RWPE1 (cell line): ENCODE measurements around the gene SIGLEC11.

ENCODE experiments used
- CTCF ChIA-PET: fragments of 350-600 bp; sonication (Branson Sonifier 250); formaldehyde crosslinking; extraction: SDS; loops from one replicate; lab custom pipeline; 2021; lab: Yijun Ruan, JAX
- POLR2A ChIA-PET: fragments of 400-600 bp; formaldehyde crosslinking; extraction: SDS; loops from one replicate; lab custom pipeline; 2020; ENCODE audit warnings: antibody characterized with exemption; ENCODE audit not compliant: low non-redundant PET; lab: Yijun Ruan, JAX
- DNase-seq: peaks from one replicate; pipeline ENCODE4 v3.0.0; 2012; ENCODE audit warnings: low spot score
- H3K27ac ChIP-seq: fragments of 450-650 bp; 2 replicates; pipeline ENCODE4 v1.5.1; 2017
- TF ChIP-seq, protein P1 (sequence below): fragments of 450-650 bp; conservative IDR thresholded peaks from 2 replicates; pipeline ENCODE4 v1.5.1; 2017; ENCODE audit warnings: low read depth, mild to moderate bottlenecking

Gene SIGLEC11

DNA sequence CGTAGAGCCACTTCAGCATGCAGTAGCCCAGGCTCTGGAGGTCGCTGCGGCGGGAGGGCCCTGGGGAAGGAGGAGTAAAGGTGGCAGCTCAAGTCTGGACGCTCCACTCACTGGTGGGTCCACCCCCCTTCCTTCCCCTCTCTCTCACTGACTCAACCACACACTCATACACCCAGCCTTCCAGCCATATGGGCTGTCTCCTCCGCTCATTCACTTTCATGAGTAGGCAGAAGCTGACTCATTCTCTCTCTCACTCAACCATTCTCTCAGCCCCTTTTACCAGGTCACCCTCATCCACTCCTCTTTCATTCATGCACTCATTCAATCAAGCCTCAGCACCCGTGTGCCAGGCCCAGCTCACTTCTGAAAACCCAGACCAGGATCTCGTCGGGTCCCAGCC lies 27.5 kb upstream of the SIGLEC11 start:
- ChIA-PET POLR2A (no interaction called here), CTCF (no interaction called here)
- TF ChIP-seq, protein P1, sequence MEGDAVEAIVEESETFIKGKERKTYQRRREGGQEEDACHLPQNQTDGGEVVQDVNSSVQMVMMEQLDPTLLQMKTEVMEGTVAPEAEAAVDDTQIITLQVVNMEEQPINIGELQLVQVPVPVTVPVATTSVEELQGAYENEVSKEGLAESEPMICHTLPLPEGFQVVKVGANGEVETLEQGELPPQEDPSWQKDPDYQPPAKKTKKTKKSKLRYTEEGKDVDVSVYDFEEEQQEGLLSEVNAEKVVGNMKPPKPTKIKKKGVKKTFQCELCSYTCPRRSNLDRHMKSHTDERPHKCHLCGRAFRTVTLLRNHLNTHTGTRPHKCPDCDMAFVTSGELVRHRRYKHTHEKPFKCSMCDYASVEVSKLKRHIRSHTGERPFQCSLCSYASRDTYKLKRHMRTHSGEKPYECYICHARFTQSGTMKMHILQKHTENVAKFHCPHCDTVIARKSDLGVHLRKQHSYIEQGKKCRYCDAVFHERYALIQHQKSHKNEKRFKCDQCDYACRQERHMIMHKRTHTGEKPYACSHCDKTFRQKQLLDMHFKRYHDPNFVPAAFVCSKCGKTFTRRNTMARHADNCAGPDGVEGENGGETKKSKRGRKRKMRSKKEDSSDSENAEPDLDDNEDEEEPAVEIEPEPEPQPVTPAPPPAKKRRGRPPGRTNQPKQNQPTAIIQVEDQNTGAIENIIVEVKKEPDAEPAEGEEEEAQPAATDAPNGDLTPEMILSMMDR = no peak
- no peak overlapping the region for H3K27ac ChIP-seq
- no peak for DNase-seq

DNA sequence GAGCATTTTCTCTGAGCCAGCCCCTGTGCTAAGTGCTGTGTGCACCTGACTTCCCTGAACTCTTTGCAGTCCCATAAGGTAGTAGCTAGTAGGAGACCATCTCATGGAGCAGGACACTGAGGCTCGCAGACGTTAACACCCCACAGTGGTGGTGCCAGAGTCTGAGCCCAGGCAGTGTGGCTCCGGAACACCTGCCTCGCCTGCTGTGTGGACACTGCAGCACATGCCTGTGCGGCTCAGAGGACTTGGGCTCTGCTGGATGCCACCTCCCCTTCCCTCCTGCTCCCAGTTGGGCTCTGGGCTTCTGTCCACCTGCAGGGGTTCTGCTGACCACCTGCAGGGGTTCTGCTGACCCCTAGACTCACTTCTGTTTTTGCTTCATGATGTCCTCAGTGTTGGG lies 27.0 kb upstream of the SIGLEC11 start:
- POLR2A ChIA-PET = no interaction called here

DNA sequence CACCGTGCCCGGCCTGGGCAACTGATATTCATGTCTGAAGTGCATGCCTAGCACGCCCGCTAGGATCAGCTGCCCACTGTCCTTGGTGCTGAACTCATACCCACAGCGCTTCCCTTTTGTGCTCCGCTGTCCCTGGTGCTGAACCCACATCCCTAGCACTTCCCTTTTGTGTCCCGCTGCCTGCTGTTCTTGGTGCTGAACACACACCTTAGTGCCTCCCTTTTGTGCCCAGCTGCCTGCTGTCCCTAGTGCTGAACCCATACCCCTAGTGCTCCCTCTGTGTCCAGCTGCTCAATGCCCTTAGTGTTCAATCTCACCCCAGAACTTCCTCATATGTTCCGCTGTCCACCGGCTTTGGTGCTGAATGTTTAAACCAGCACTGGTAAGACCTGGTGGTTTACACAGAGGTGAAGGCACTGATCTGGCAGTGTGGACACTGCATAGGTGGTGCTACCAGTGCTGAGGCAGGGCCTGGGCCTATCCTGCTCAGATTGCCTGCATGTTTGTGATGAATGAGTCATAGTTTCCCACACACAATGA lies 26.3 kb upstream of the SIGLEC11 start:
- DNase-seq = peak; percentile 76
- TF ChIP-seq, protein P1 = no peak
- ChIA-PET POLR2A (no interaction called here), CTCF (interaction anchor here (0.5 kb wide), 1 partner anchor 12 kb away, joined by 3 read pairs; no protein-coding TSS in a partner anchor)
- no peak overlapping the region for H3K27ac ChIP-seq

More for the DNA sequence above, 27.0 kb upstream of the SIGLEC11 start:
- no peak overlapping the region for H3K27ac ChIP-seq
- DNase-seq = no peak
- TF ChIP-seq, protein P1 = no peak
- CTCF ChIA-PET = no interaction called here

DNA sequence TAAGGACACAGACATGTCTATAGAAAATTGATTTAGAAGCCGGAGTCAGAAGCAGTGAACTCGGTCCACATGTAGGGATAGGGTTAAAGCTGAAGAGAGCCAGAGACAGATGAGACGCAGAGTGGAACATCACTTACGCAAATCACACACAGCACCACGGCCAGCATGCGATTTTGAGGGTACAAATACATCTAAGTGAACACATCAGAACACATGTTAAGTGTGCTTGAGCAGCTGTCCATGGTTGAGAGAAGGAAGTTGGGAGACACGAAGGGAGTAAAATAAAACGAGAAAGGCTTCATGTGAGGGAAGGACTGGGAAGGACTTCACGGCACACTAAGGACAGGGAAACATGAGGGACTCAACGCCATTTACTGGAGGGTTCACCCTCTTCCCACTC lies 25.4 kb upstream of the SIGLEC11 start:
- DNase-seq = no peak
- H3K27ac ChIP-seq = no peak overlapping the region
- ChIA-PET POLR2A (no interaction called here), CTCF (no interaction called here)
- TF ChIP-seq, protein P1 = no peak

DNA sequence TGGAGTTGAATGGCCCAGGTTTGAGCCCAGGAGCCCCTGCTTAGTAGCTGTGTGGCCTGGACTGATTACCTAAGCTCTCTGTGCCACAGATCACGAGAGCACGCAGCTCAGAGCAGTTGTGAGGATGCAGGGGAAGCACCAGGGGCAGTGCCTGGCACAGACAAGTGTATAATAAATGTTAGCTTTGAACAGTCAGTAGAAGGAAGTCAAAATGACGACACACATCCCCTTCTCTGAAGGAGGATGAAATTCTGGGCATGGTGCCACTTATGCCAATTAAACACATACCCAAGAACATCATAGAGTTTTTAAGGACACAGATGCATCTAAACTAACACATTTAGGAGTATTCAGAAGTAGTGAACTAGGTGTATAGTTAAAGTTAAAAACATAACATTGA lies 24.9 kb upstream of the SIGLEC11 start:
- POLR2A ChIA-PET = no interaction called here
- TF ChIP-seq, protein P1 = no peak
- CTCF ChIA-PET = interaction anchor here (0.5 kb wide), 1 partner anchor 269 kb away, joined by 3 read pairs; no protein-coding TSS in a partner anchor
- no peak overlapping the region for H3K27ac ChIP-seq
- DNase-seq = no peak

DNA sequence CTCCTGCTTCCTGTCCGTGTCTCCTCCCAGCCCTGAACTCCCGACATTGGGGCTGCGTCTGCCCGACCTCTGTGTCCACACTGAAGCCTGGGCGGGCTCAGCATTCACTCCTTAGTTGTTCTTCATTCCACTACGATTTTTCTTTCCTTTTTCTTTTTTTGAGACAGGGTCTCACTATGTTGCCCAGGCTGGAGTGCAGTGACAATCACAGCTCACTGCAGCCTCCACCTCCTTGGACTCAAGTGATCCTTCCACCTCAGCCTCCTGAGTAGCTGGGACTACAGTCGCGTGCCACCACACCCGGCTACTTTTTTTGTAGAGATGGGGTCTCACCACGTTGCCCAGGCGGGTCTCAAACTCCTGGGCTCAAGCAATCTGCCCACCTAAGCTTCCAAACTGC lies 23.5 kb upstream of the SIGLEC11 start:
- TF ChIP-seq, protein P1 = no peak

More for the DNA sequence above, 23.5 kb upstream of the SIGLEC11 start:
- no peak overlapping the region for H3K27ac ChIP-seq
- DNase-seq = no peak
- CTCF ChIA-PET = interaction anchor here (1.1 kb wide), 1 partner anchor 9 kb away, joined by 3 read pairs; no protein-coding TSS in a partner anchor
- POLR2A ChIA-PET = no interaction called here
